ENCODE results near the gene PIKFYVE.
"Not testable (repeated sequence)": the region's sequence is repeated elsewhere in the genome, so short reads cannot be mapped to it uniquely, and the experiment has no call there.

The PIKFYVE gene

GRCh38 chr2:208254118-208254870 is 11.8 kb upstream of the PIKFYVE start:
- peak; percentile 52 to 54 for DNase-seq (ENCODE audit: low read depth in 2 of 2, low spot score in 1 of 2)

GRCh38 chr2:208254871-208255556 is 11.0 kb upstream of the PIKFYVE start, which contains the start of gene IDH1:
IDH1 (minus strand) TSS chr2:208255071; CDS start chr2:208251551, 3,520 bp downstream.
- peak; percentile 82 to 93 for DNase-seq (ENCODE audit: low read depth in 2 of 2, low spot score in 1 of 2)

GRCh38 chr2:208255557-208256106 is 10.4 kb upstream of the PIKFYVE start:
- no peak for DNase-seq (ENCODE audit: low read depth in 2 of 2, low spot score in 1 of 2)

- no peak for DNase-seq (ENCODE audit: low read depth in 2 of 2, low spot score in 1 of 2)
Measured at GRCh38 chr2:208256192-208256782, 9.8 kb upstream of the PIKFYVE start.

- not testable (repeated sequence) for DNase-seq (ENCODE audit: low read depth in 2 of 2, low spot score in 1 of 2)
Measured at GRCh38 chr2:208256849-208257813, 8.9 kb upstream of the PIKFYVE start.

- no peak for DNase-seq (ENCODE audit: low read depth in 2 of 2, low spot score in 1 of 2)
Measured at GRCh38 chr2:208265371-208265800, 669 bp upstream of the PIKFYVE start.

- no peak for DNase-seq (ENCODE audit: low read depth in 2 of 2, low spot score in 1 of 2)
Measured at GRCh38 chr2:208266553-208266893, 468 bp downstream of the PIKFYVE start.

- DNase-seq (ENCODE audit: low read depth in 2 of 2, low spot score in 1 of 2), result no peak
Measured at GRCh38 chr2:208266936-208267335, 881 bp downstream of the PIKFYVE start.

- not testable (repeated sequence) for DNase-seq (ENCODE audit: low read depth in 2 of 2, low spot score in 1 of 2)
Measured at GRCh38 chr2:208267526-208267925, 1.5 kb downstream of the PIKFYVE start.

- DNase-seq (ENCODE audit: low read depth in 2 of 2, low spot score in 1 of 2), result no peak
Measured at GRCh38 chr2:208268156-208268952, 2.3 kb downstream of the PIKFYVE start.

GRCh38 chr2:208269091-208269490 is 3.0 kb downstream of the PIKFYVE start:
- DNase-seq (ENCODE audit: low read depth in 2 of 2, low spot score in 1 of 2), result no peak

- DNase-seq (ENCODE audit: low read depth in 2 of 2, low spot score in 1 of 2), result no peak
Measured at GRCh38 chr2:208274748-208275147, 8.7 kb downstream of the PIKFYVE start.

GRCh38 chr2:208278549-208278948 is 12.5 kb downstream of the PIKFYVE start:
- DNase-seq (ENCODE audit: low read depth in 2 of 2, low spot score in 1 of 2), result no peak

- DNase-seq (ENCODE audit: low read depth in 2 of 2, low spot score in 1 of 2), result no peak
Measured at GRCh38 chr2:208279236-208279635, 13.2 kb downstream of the PIKFYVE start.

- DNase-seq (ENCODE audit: low read depth in 2 of 2, low spot score in 1 of 2), result no peak
Measured at GRCh38 chr2:208280234-208280633, 14.2 kb downstream of the PIKFYVE start.

- no peak for DNase-seq (ENCODE audit: low read depth in 2 of 2, low spot score in 1 of 2)
Measured at GRCh38 chr2:208280933-208281332, 14.9 kb downstream of the PIKFYVE start.

GRCh38 chr2:208285853-208286252 is 19.8 kb downstream of the PIKFYVE start:
- no peak for DNase-seq (ENCODE audit: low read depth in 2 of 2, low spot score in 1 of 2)

- no peak for DNase-seq (ENCODE audit: low read depth in 2 of 2, low spot score in 1 of 2)
Measured at GRCh38 chr2:208294482-208295024, 28.5 kb downstream of the PIKFYVE start.

- DNase-seq (ENCODE audit: low read depth in 2 of 2, low spot score in 1 of 2), result no peak
Measured at GRCh38 chr2:208295834-208296233, 29.8 kb downstream of the PIKFYVE start.

- no peak for DNase-seq (ENCODE audit: low read depth in 2 of 2, low spot score in 1 of 2)
Measured at GRCh38 chr2:208296610-208297009, 30.6 kb downstream of the PIKFYVE start.

Data from stimulated activated CD8-positive, alpha-beta memory T cell treated with anti-CD3 and anti-CD28 coated beads, Interleukin-4, amount 100 ng/mL, for 4 hours (primary cell).